ENCODE results near the gene IL27RA. TPM values are rescaled to one million over a fixed set of nuclear protein-coding genes. Genes with fewer than 3 reads are reported as not detected.
A peak's percentile ranks its signal among the peaks of the same experiment; 100 is the strongest.

The IL27RA gene
- total and polyA plus RNA-seq, 8 donors, result 0.88 to 8.2 (median 1.9) TPM

- ATAC-seq (no peak), FAIRE-seq (no peak), DNase-seq (no peak)
- no peak overlapping the region for H3K27ac ChIP-seq
- intact Hi-C loops (cut with DNase I), result no loop called here
- peaks cover 0 to 5% (median 4%) of the 10 kb centered on the region in 3 donors for H3K4me1 ChIP-seq
- no peak overlapping the region for H3K4me3 ChIP-seq
- H3K9me3 ChIP-seq, result no peaks in the 10 kb centered on the region
- TF ChIP-seq CTCF (IDR thresholded peaks at IDR 0.05), result no peak
- no peaks in the 10 kb centered on the region for H3K27me3 ChIP-seq
- 82 to 89% methylated on average over 11 of the region's 11 CpGs for WGBS, 2 donors
- peaks cover 0 to 6% (median 0%) of the 10 kb centered on the region in 3 donors for H3K36me3 ChIP-seq
Measured at GRCh38 chr19:14054721-14055120, 23.2 kb downstream of the IL27RA start.

- intact Hi-C loops (cut with DNase I), result no loop called here
- Histone ChIP-seq H3K27me3 (no peaks in the 10 kb centered on the region), H3K9me3 (no peaks in the 10 kb centered on the region), H3K4me3 (no peak overlapping the region), H3K36me3 (peaks cover 0 to 6% (median 0%) of the 10 kb centered on the region in 3 donors), H3K4me1 (peaks cover 0 to 11% (median 11%) of the 10 kb centered on the region in 3 donors), H3K27ac (no peak overlapping the region)
- no peak for TF ChIP-seq CTCF (IDR thresholded peaks at IDR 0.05)
- no peak for DNase-seq
- ATAC-seq, result no peak
- 95 to 97% methylated on average over 3 of the region's 3 CpGs for WGBS, 2 donors
- no peak for FAIRE-seq
Measured at GRCh38 chr19:14055396-14055795, 23.8 kb downstream of the IL27RA start.

GRCh38 chr19:14056069-14056666 is 24.6 kb downstream of the IL27RA start:
- WGBS, 2 donors, result 96% methylated on average over 10 of the region's 10 CpGs
- no peak for TF ChIP-seq CTCF (IDR thresholded peaks at IDR 0.05)
- intact Hi-C loops (cut with DNase I), result no loop called here
- Histone ChIP-seq H3K27ac (no peak overlapping the region), H3K27me3 (no peaks in the 10 kb centered on the region), H3K4me3 (no peak overlapping the region), H3K36me3 (peaks cover 0 to 6% (median 0%) of the 10 kb centered on the region in 3 donors), H3K4me1 (peaks cover 0 to 18% (median 11%) of the 10 kb centered on the region in 3 donors), H3K9me3 (no peaks in the 10 kb centered on the region)
- ATAC-seq (no peak), DNase-seq (no peak), FAIRE-seq (no peak)

- intact Hi-C loops (cut with DNase I), result no loop called here
- Histone ChIP-seq H3K9me3 (no peaks in the 10 kb centered on the region), H3K27me3 (no peaks in the 10 kb centered on the region), H3K4me3 (peak overlapping the region in 2 of 4 donors; percentile 6 to 18), H3K27ac (no peak overlapping the region), H3K36me3 (peaks cover 0 to 6% (median 0%) of the 10 kb centered on the region in 3 donors), H3K4me1 (peaks cover 0 to 18% (median 11%) of the 10 kb centered on the region in 3 donors)
- DNase-seq (no peak), FAIRE-seq (no peak), ATAC-seq (no peak)
- 68 to 73% methylated on average over 18 to 19 of the region's 19 CpGs for WGBS, 2 donors
- no peak for TF ChIP-seq CTCF (IDR thresholded peaks at IDR 0.05)
Measured at GRCh38 chr19:14056741-14057356, 25.3 kb downstream of the IL27RA start.

All from pancreas (tissue), 10 donors.